ENCODE data around the gene ZNFX1.

The ZNFX1 gene

GRCh38 chr20:49278036-49278817, at the start of gene ZNFX1:
Gene ZNFX1, minus strand, starts transcription at chr20:49278057. Its CDS starts 2,218 bp downstream, at chr20:49275839.
- CTCF ChIA-PET = interaction anchor here (1.0 kb wide), 1 partner anchor 61 kb away, joined by 3 read pairs; no protein-coding TSS in a partner anchor
- peak; percentile 97 for TF ChIP-seq ZNF561 (tag by site-specific recombination; IDR thresholded peaks at IDR 0.05; ENCODE audit: borderline replicate concordance)
- TF ChIP-seq IKZF3 (tag by site-specific recombination; IDR thresholded peaks at IDR 0.05) = 0 out of 2 replicates have a peak, but pooled peaks have one; percentile 42
- 0 out of 2 replicates have a peak, but pooled peaks have one; percentile 65 for TF ChIP-seq ZNF843 (tag by site-specific recombination; IDR thresholded peaks at IDR 0.05)
- TF ChIP-seq ZNF501 (tag by site-specific recombination; IDR thresholded peaks at IDR 0.05) = no peak
- TF ChIP-seq ZNF658 (tag by site-specific recombination; IDR thresholded peaks at IDR 0.05) = no peak
- TF ChIP-seq OVOL3 (tag by site-specific recombination; IDR thresholded peaks at IDR 0.05) = no peak
- TF ChIP-seq, protein P1, sequence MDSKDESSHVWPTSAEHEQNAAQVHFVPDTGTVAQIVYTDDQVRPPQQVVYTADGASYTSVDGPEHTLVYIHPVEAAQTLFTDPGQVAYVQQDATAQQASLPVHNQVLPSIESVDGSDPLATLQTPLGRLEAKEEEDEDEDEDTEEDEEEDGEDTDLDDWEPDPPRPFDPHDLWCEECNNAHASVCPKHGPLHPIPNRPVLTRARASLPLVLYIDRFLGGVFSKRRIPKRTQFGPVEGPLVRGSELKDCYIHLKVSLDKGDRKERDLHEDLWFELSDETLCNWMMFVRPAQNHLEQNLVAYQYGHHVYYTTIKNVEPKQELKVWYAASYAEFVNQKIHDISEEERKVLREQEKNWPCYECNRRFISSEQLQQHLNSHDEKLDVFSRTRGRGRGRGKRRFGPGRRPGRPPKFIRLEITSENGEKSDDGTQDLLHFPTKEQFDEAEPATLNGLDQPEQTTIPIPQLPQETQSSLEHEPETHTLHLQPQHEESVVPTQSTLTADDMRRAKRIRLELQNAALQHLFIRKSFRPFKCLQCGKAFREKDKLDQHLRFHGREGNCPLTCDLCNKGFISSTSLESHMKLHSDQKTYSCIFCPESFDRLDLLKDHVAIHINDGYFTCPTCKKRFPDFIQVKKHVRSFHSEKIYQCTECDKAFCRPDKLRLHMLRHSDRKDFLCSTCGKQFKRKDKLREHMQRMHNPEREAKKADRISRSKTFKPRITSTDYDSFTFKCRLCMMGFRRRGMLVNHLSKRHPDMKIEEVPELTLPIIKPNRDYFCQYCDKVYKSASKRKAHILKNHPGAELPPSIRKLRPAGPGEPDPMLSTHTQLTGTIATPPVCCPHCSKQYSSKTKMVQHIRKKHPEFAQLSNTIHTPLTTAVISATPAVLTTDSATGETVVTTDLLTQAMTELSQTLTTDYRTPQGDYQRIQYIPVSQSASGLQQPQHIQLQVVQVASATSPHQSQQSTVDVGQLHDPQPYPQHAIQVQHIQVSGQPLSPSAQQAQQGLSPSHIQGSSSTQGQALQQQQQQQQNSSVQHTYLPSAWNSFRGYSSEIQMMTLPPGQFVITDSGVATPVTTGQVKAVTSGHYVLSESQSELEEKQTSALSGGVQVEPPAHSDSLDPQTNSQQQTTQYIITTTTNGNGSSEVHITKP (tag by site-specific recombination; IDR thresholded peaks at IDR 0.05) = peak; percentile 76
- peak; percentile 86 for TF ChIP-seq ZNF324 (tag by site-specific recombination; IDR thresholded peaks at IDR 0.05)
- peak; percentile 44 for TF ChIP-seq ZNF10 (tag by site-specific recombination; IDR thresholded peaks at IDR 0.05)
- peak; percentile 88 for TF ChIP-seq ZBTB20 (tag by site-specific recombination; IDR thresholded peaks at IDR 0.05)
- peak; percentile 85 for TF ChIP-seq ZNF600 (tag by site-specific recombination; IDR thresholded peaks at IDR 0.05)
- TF ChIP-seq ZNF521 (tag by site-specific recombination; IDR thresholded peaks at IDR 0.05) = no peak
- no peak for TF ChIP-seq ZNF112 (tag by site-specific recombination; IDR thresholded peaks at IDR 0.05)
- peak; percentile 83 for TF ChIP-seq ZNF223 (tag by site-specific recombination; IDR thresholded peaks at IDR 0.05)
- TF ChIP-seq PATZ1 (tag by site-specific recombination; IDR thresholded peaks at IDR 0.05) = no peak
- peak; percentile 96 for TF ChIP-seq KLF17 (tag by site-specific recombination; IDR thresholded peaks at IDR 0.05)
- TF ChIP-seq KLF9 (tag by site-specific recombination; IDR thresholded peaks at IDR 0.05; ENCODE audit: low read depth) = peak; percentile 97
- no peak for TF ChIP-seq HOXA7 (CRISPR knock-in tag; IDR thresholded peaks at IDR 0.05; ENCODE audit: borderline replicate concordance)
- TF ChIP-seq ZSCAN30 (tag by site-specific recombination; IDR thresholded peaks at IDR 0.05) = peak; percentile 80
- TF ChIP-seq, protein P2, sequence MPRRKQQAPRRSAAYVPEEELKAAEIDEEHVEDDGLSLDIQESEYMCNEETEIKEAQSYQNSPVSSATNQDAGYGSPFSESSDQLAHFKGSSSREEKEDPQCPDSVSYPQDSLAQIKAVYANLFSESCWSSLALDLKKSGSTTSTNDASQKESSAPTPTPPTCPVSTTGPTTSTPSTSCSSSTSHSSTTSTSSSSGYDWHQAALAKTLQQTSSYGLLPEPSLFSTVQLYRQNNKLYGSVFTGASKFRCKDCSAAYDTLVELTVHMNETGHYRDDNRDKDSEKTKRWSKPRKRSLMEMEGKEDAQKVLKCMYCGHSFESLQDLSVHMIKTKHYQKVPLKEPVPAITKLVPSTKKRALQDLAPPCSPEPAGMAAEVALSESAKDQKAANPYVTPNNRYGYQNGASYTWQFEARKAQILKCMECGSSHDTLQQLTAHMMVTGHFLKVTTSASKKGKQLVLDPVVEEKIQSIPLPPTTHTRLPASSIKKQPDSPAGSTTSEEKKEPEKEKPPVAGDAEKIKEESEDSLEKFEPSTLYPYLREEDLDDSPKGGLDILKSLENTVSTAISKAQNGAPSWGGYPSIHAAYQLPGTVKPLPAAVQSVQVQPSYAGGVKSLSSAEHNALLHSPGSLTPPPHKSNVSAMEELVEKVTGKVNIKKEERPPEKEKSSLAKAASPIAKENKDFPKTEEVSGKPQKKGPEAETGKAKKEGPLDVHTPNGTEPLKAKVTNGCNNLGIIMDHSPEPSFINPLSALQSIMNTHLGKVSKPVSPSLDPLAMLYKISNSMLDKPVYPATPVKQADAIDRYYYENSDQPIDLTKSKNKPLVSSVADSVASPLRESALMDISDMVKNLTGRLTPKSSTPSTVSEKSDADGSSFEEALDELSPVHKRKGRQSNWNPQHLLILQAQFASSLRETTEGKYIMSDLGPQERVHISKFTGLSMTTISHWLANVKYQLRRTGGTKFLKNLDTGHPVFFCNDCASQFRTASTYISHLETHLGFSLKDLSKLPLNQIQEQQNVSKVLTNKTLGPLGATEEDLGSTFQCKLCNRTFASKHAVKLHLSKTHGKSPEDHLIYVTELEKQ (tag by site-specific recombination; IDR thresholded peaks at IDR 0.05; ENCODE audit: borderline replicate concordance) = peak; percentile 78
- TF ChIP-seq, protein P3, sequence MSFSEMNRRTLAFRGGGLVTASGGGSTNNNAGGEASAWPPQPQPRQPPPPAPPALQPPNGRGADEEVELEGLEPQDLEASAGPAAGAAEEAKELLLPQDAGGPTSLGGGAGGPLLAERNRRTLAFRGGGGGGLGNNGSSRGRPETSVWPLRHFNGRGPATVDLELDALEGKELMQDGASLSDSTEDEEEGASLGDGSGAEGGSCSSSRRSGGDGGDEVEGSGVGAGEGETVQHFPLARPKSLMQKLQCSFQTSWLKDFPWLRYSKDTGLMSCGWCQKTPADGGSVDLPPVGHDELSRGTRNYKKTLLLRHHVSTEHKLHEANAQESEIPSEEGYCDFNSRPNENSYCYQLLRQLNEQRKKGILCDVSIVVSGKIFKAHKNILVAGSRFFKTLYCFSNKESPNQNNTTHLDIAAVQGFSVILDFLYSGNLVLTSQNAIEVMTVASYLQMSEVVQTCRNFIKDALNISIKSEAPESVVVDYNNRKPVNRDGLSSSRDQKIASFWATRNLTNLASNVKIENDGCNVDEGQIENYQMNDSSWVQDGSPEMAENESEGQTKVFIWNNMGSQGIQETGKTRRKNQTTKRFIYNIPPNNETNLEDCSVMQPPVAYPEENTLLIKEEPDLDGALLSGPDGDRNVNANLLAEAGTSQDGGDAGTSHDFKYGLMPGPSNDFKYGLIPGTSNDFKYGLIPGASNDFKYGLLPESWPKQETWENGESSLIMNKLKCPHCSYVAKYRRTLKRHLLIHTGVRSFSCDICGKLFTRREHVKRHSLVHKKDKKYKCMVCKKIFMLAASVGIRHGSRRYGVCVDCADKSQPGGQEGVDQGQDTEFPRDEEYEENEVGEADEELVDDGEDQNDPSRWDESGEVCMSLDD (tag by site-specific recombination; IDR thresholded peaks at IDR 0.05) = 0 out of 2 replicates have a peak, but pooled peaks have one; percentile 51
- TF ChIP-seq SP7 (tag by site-specific recombination; IDR thresholded peaks at IDR 0.05) = peak; percentile 93
- no peak for TF ChIP-seq ZNF548 (tag by site-specific recombination; IDR thresholded peaks at IDR 0.05)
- TF ChIP-seq ZNF837 (tag by site-specific recombination; IDR thresholded peaks at IDR 0.05) = peak; percentile 87; the same call in 1 of the 2 replicates
- 0 out of 2 replicates have a peak, but pooled peaks have one; percentile 19 for TF ChIP-seq HOXC10 (CRISPR knock-in tag; IDR thresholded peaks at IDR 0.05)

More at GRCh38 chr20:49278036-49278817, at the start of gene ZNFX1:
- Histone ChIP-seq H3K4me1 (ENCODE audit: control insufficient read depth, insufficient read depth, low read length) (no peaks in the 10 kb centered on the region), H3K27ac (ENCODE audit: extremely low read depth, low read depth, low read length) (peak within 1 kb of the TSS; percentile 92), H3K9me3 (ENCODE audit: control insufficient read depth, insufficient read depth, low read depth, low read length) (no peaks in the 10 kb centered on the region), H3K36me3 (ENCODE audit: control insufficient read depth in 2 of 2, insufficient read depth in 1 of 2, low read length in 2 of 2) (peaks cover 27 to 68% of the 10 kb centered on the region in 2 experiments), H3K4me3 (ENCODE audit: low read depth, low read length) (peak within 1 kb of the TSS; percentile 77)
- POLR2A ChIA-PET = interaction anchor here (0.6 to 1.6 kb wide), 14 partner anchors 9 to 897 kb away, joined by 3 to 10 read pairs (median 4); partner anchors contain the start of gene SLC9A8

Measured in HEK293 (cell line).